Measurements from ENCODE around the gene MYLK2. TPM values are rescaled to one million over a fixed set of nuclear protein-coding genes. Genes with fewer than 3 reads are reported as not detected.
A peak's percentile ranks its signal among the peaks of the same experiment; 100 is the strongest.

The MYLK2 gene
- total RNA-seq, 4 donors from 2014 or later: 0.27 to 0.54 (median 0.31) TPM; not detected in 1

GRCh38 chr20:31839782-31840487, 20.8 kb downstream of the MYLK2 start:
- 60 to 89% methylated on average over 3 to 5 of the region's 5 CpGs for WGBS, 2 donors (ENCODE audit: low coverage in 1 of 2)
- TF ChIP-seq EP300 (IDR thresholded peaks at IDR 0.05): no peak
- TF ChIP-seq POLR2A (IDR thresholded peaks at IDR 0.05): no peak
- no peak for TF ChIP-seq POLR2AphosphoS5 (IDR thresholded peaks at IDR 0.05)
- TF ChIP-seq CTCF (IDR thresholded peaks at IDR 0.05): no peak
- H3K4me3 ChIP-seq: no peak overlapping the region
- no peak for ATAC-seq
- no peaks in the 10 kb centered on the region for H3K9me3 ChIP-seq
- H3K27me3 ChIP-seq: no peaks in the 10 kb centered on the region
- no peak overlapping the region for H3K27ac ChIP-seq
- peaks cover 0 to 69% (median 13%) of the 10 kb centered on the region in 3 donors for H3K4me1 ChIP-seq
- no peaks in the 10 kb centered on the region for H3K36me3 ChIP-seq

DNA sequence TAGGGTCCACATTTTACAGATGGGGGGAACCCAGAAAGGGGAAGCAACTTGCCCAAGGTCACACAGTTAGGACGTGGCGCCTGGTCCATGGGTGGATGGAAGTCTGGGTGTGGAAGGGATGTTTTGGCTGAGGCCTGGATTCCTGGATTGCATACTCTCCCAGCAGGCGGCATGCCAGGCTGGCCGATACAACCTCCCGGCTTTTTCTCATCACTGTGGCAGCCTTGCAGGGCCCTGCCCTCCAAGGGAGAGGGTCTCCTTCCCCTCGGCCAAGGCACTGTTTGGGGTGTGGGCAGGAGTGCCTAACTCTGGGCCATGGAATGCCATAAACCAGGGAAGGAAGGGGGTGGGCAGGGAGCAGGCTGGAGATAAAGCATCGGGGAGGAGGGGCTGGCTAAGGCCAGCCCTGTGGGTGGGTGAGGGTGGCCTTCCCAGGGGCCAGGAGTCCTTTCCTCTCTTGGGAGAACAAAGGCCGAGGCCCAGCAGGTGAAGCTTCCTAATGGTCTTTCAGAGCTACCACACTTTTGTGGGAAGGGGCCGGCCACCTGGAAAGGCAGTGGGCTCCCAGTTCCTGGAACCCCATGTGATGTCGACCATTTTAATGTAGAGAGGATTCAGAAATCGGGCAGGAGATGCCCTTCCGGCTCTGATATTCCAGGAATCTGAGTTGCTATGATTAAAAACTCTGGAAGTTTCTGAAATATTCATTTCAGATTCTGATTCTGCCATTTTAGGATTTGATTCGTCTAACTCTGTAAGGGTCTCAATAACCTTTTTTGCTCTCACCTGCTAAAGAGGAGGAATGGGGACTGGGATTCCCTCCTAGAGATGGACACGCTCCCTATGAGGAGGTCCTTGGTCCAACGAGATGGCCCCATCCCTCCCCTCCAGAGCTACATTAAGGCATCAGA, 22.0 kb downstream of the MYLK2 start:
- no peaks in the 10 kb centered on the region for H3K36me3 ChIP-seq
- TF ChIP-seq POLR2AphosphoS5 (IDR thresholded peaks at IDR 0.05) (no peak), POLR2A (IDR thresholded peaks at IDR 0.05) (no peak), EP300 (IDR thresholded peaks at IDR 0.05) (no peak), CTCF (IDR thresholded peaks at IDR 0.05) (no peak)
- 73 to 89% methylated on average over 4 to 6 of the region's 15 CpGs for WGBS, 2 donors (ENCODE audit: low coverage in 1 of 2)
- no peaks in the 10 kb centered on the region for H3K9me3 ChIP-seq
- no peaks in the 10 kb centered on the region for H3K27me3 ChIP-seq
- no peak overlapping the region for H3K4me3 ChIP-seq
- peak overlapping the region in 3 of 4 donors; percentile 8 to 62 (median 32) for H3K27ac ChIP-seq
- peaks cover 0 to 71% (median 8%) of the 10 kb centered on the region in 3 donors for H3K4me1 ChIP-seq
- no peak for ATAC-seq

- Histone ChIP-seq H3K27ac (peak overlapping the region in 3 of 4 donors; percentile 8 to 62 (median 40)), H3K36me3 (no peaks in the 10 kb centered on the region), H3K9me3 (no peaks in the 10 kb centered on the region), H3K4me3 (no peak overlapping the region), H3K27me3 (no peaks in the 10 kb centered on the region), H3K4me1 (peaks cover 0 to 67% (median 5%) of the 10 kb centered on the region in 3 donors)
- ATAC-seq: no peak
- WGBS, 2 donors (ENCODE audit: low coverage in 1 of 2): no CpG with 5 or more reads among the region's 8 CpGs
- no peak for TF ChIP-seq POLR2A (IDR thresholded peaks at IDR 0.05)
- no peak for TF ChIP-seq EP300 (IDR thresholded peaks at IDR 0.05)
- no peak for TF ChIP-seq CTCF (IDR thresholded peaks at IDR 0.05)
- no peak for TF ChIP-seq POLR2AphosphoS5 (IDR thresholded peaks at IDR 0.05)
Observed at GRCh38 chr20:31841928-31842327, 22.8 kb downstream of the MYLK2 start.

GRCh38 chr20:31842471-31843157, 23.5 kb downstream of the MYLK2 start:
- no peaks in the 10 kb centered on the region for H3K36me3 ChIP-seq
- H3K4me3 ChIP-seq: peak overlapping the region in 1 of 2 donors; percentile 4
- TF ChIP-seq POLR2AphosphoS5 (IDR thresholded peaks at IDR 0.05): no peak
- TF ChIP-seq POLR2A (IDR thresholded peaks at IDR 0.05): no peak
- no peak for TF ChIP-seq CTCF (IDR thresholded peaks at IDR 0.05)
- TF ChIP-seq EP300 (IDR thresholded peaks at IDR 0.05): no peak
- WGBS, 2 donors (ENCODE audit: low coverage in 1 of 2): 47% methylated on average over 2 of the region's 12 CpGs; no CpG with 5 or more reads in 1 of the 2 donors
- no peaks in the 10 kb centered on the region for H3K9me3 ChIP-seq
- peak overlapping the region in 3 of 4 donors; percentile 8 to 62 (median 40) for H3K27ac ChIP-seq
- H3K4me1 ChIP-seq: peaks cover 0 to 60% (median 5%) of the 10 kb centered on the region in 3 donors
- no peak for ATAC-seq
- H3K27me3 ChIP-seq: no peaks in the 10 kb centered on the region

All from gastroesophageal sphincter (tissue), 4 donors.